ENCODE measurements around the gene SMAD6.

Gene SMAD6

DNA sequence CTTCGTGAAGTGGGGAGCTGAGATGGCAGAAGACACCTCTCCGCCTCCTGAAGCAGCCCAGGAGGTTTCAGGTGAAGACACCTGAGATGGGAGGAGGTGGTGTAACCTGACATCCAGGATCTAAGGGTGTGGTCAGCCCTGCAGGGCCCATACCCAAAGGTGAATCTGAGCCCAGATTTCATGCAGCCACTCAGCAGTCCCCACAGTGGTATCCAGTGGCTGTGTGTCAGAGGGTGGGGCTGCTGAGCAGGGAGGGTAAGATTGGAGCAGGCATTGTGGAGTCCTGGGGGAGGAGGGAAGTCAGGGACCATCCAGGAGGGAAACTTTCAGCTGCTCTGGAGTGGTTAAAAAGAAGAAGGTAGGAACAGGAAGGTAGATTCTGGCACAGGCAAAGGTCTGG lies 46.0 kb upstream of the SMAD6 start:
- no peak for DNase-seq (ENCODE audit: low spot score)
- no peak for TF ChIP-seq CTCF (IDR thresholded peaks at IDR 0.05; ENCODE audit: extremely low read depth, missing control alignments)

DNA sequence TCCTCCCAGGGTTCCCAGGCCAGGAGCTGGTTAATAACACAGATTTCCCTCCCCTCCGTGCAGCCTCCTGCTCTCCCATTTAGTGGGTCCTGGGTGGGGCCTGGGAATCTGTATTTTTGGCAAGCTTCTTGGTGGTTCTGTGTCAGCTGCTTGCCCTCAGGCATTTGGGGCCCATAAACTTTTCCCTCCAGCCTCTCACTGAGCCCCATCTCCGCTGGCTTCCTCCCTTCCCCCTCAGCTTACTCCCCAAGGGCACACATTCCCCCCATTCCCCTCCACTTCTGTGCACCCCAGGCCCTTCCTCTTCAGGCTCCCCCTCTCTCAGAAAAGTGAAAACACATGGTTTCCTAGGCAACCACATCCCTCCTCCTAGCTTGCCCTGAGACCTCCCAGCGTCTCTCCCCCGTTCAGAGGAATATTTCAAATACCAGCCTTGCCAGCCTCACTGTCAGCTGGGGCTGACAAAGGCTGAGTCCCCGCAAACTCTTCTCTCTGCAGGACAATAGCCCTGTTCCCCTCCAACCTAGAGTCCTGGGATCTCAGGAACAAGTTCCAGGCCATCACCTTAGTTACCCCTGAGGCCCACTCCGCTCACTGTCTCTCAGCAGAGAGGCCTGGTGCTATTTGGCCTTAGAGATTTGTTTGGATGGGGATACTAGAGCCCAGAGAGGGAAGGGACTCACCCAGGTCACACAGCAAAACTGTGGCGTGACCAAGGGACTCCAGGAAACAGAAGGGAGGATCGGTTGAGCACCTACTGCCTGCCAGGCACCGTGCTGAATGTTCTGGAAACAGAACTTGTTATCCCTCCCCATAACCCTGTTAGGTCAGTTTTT lies 44.6 kb upstream of the SMAD6 start:
- no peak for DNase-seq (ENCODE audit: low spot score)
- no peak for TF ChIP-seq CTCF (IDR thresholded peaks at IDR 0.05; ENCODE audit: extremely low read depth, missing control alignments)

GRCh38 chr15:66658044-66658443 lies 44.0 kb upstream of the SMAD6 start:
- no peak for DNase-seq (ENCODE audit: low spot score)
- no peak for TF ChIP-seq CTCF (IDR thresholded peaks at IDR 0.05; ENCODE audit: extremely low read depth, missing control alignments)

DNA sequence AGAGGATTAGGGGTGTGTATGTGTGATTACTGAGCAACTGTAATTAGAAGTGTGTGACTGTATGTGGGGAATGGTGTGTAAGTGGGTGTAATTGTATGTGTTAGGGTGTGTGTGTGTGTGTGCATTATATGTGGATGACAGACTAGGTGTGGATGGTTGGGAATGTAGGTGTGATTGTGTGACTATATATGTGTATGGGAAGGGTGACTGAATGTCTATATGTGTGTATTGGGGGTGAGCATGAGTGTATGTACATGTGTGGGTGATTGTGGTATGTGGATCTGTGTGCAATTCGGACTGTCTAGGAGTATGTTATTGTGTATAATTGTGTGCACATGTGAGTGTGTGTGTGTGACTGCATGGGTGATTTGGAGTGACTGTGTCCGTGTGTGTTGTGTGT lies 43.2 kb upstream of the SMAD6 start:
- DNase-seq (ENCODE audit: low spot score), result no peak
- no peak for TF ChIP-seq CTCF (IDR thresholded peaks at IDR 0.05; ENCODE audit: extremely low read depth, missing control alignments)

- DNase-seq (ENCODE audit: low spot score), result no peak
- no peak for TF ChIP-seq CTCF (IDR thresholded peaks at IDR 0.05; ENCODE audit: extremely low read depth, missing control alignments)
These were observed 42.7 kb upstream of the SMAD6 start for GRCh38 chr15:66659384-66659783.

- no peak for DNase-seq (ENCODE audit: low spot score)
- TF ChIP-seq CTCF (IDR thresholded peaks at IDR 0.05; ENCODE audit: extremely low read depth, missing control alignments), result no peak
These were observed 40.5 kb upstream of the SMAD6 start for GRCh38 chr15:66661432-66662096.

GRCh38 chr15:66662522-66662921 lies 39.5 kb upstream of the SMAD6 start:
- no peak for TF ChIP-seq CTCF (IDR thresholded peaks at IDR 0.05; ENCODE audit: extremely low read depth, missing control alignments)
- DNase-seq (ENCODE audit: low spot score), result no peak

All from GM20000 (cell line).